Activated CD4-positive, alpha-beta T cell treated with anti-CD3 and anti-CD28 coated beads, Interleukin-2, amount 10 ng/mL, durations not matched to agents 7 days and 5 days (primary cell): Measurements from ENCODE around the gene EXOC4. TPM values are rescaled to one million over a fixed set of nuclear protein-coding genes. Genes with fewer than 3 reads are reported as not detected.
"Not testable (repeated sequence)": the region's sequence is repeated elsewhere in the genome, so short reads cannot be mapped to it uniquely, and the experiment has no call there.

ENCODE experiments used
- CTCF ChIA-PET: fragments of 350-600 bp; sonication (Branson Sonifier 250); formaldehyde crosslinking; loops from one replicate; lab custom pipeline; 2021; ENCODE audit warnings: antibody characterized with exemption; lab: Charles Lee
- POLR2A ChIA-PET: fragments of 350-600 bp; sonication (Branson Sonifier 250); formaldehyde crosslinking; loops from one replicate; lab custom pipeline; 2021; ENCODE audit warnings: antibody characterized with exemption; lab: Charles Lee
- DNase-seq: peaks from one replicate; pipeline ENCODE4 v3.0.0-alpha.2; 2020
- H3K27ac Mint-ChIP-seq: one replicate; pipeline ENCODE4 v1.8.0; 2021; ENCODE audit warnings: mild to moderate bottlenecking, moderate library complexity, mixed read lengths
- H3K27me3 Mint-ChIP-seq: one replicate; pipeline ENCODE4 v1.8.0; 2021; ENCODE audit warnings: mixed read lengths
- H3K36me3 Mint-ChIP-seq: one replicate; pipeline ENCODE4 v1.8.0; 2021; ENCODE audit warnings: low read depth, mixed read lengths
- H3K4me1 Mint-ChIP-seq: one replicate; pipeline ENCODE4 v1.8.0; 2021; ENCODE audit warnings: mixed read lengths
- H3K4me3 Mint-ChIP-seq: one replicate; pipeline ENCODE4 v1.8.0; 2021; ENCODE audit warnings: mild to moderate bottlenecking, moderate library complexity, mixed read lengths
- H3K9me3 Mint-ChIP-seq: one replicate; pipeline ENCODE4 v1.8.0; 2021; ENCODE audit warnings: mixed read lengths
- total RNA-seq, 2 experiments: library from RNA; stranded (reverse); gene quantifications; one replicate each; pipeline ENCODE4 v1.2.3, GENCODE V29; 2021

EXOC4 gene
- total RNA-seq, 2 experiments from 2014 or later = 76.7 to 84.6 TPM

- ChIA-PET CTCF (no interaction called here), POLR2A (no interaction called here)
- DNase-seq = no peak
- no peaks in the 10 kb centered on the region for H3K4me1 Mint-ChIP-seq
- no peak overlapping the region for H3K27ac Mint-ChIP-seq
- no peaks in the 10 kb centered on the region for H3K27me3 Mint-ChIP-seq
- H3K4me3 Mint-ChIP-seq = no peak overlapping the region
- no peaks in the 10 kb centered on the region for H3K36me3 Mint-ChIP-seq
- H3K9me3 Mint-ChIP-seq = peaks cover 3% of the 10 kb centered on the region
Observed at GRCh38 chr7:133885213-133885612, 632.3 kb downstream of the EXOC4 start.

GRCh38 chr7:133886086-133886485 is 633.2 kb downstream of the EXOC4 start:
- Mint-ChIP-seq H3K4me1 (no peaks in the 10 kb centered on the region), H3K4me3 (no peak overlapping the region), H3K27me3 (no peaks in the 10 kb centered on the region), H3K27ac (no peak overlapping the region), H3K36me3 (no peaks in the 10 kb centered on the region), H3K9me3 (peaks cover 3% of the 10 kb centered on the region)
- POLR2A ChIA-PET = no interaction called here
- no peak for DNase-seq
- CTCF ChIA-PET = no interaction called here

- Mint-ChIP-seq H3K36me3 (no peaks in the 10 kb centered on the region), H3K9me3 (peaks cover 3% of the 10 kb centered on the region), H3K4me1 (no peaks in the 10 kb centered on the region), H3K27me3 (no peaks in the 10 kb centered on the region), H3K4me3 (no peak overlapping the region), H3K27ac (no peak overlapping the region)
- CTCF ChIA-PET = no interaction called here
- no peak for DNase-seq
- POLR2A ChIA-PET = no interaction called here
Observed at GRCh38 chr7:133886797-133887196, 633.9 kb downstream of the EXOC4 start.

GRCh38 chr7:133887459-133887858 is 634.6 kb downstream of the EXOC4 start:
- ChIA-PET POLR2A (no interaction called here), CTCF (no interaction called here)
- Mint-ChIP-seq H3K9me3 (peaks cover 3% of the 10 kb centered on the region), H3K4me3 (no peak overlapping the region), H3K27me3 (no peaks in the 10 kb centered on the region), H3K27ac (no peak overlapping the region), H3K4me1 (no peaks in the 10 kb centered on the region), H3K36me3 (no peaks in the 10 kb centered on the region)
- no peak for DNase-seq

GRCh38 chr7:133888061-133888930 is 635.4 kb downstream of the EXOC4 start:
- CTCF ChIA-PET = no interaction called here
- H3K36me3 Mint-ChIP-seq = no peaks in the 10 kb centered on the region
- H3K4me1 Mint-ChIP-seq = no peaks in the 10 kb centered on the region
- H3K27me3 Mint-ChIP-seq = no peaks in the 10 kb centered on the region
- DNase-seq = no peak
- POLR2A ChIA-PET = no interaction called here
- peaks cover 3% of the 10 kb centered on the region for H3K9me3 Mint-ChIP-seq
- no peak overlapping the region for H3K4me3 Mint-ChIP-seq
- no peak overlapping the region for H3K27ac Mint-ChIP-seq

- no peak overlapping the region for H3K4me3 Mint-ChIP-seq
- H3K4me1 Mint-ChIP-seq = no peaks in the 10 kb centered on the region
- peaks cover 3% of the 10 kb centered on the region for H3K9me3 Mint-ChIP-seq
- H3K27ac Mint-ChIP-seq = no peak overlapping the region
- H3K36me3 Mint-ChIP-seq = no peaks in the 10 kb centered on the region
- no peak for DNase-seq
- POLR2A ChIA-PET = no interaction called here
- CTCF ChIA-PET = no interaction called here
- no peaks in the 10 kb centered on the region for H3K27me3 Mint-ChIP-seq
Observed at GRCh38 chr7:133904776-133905175, 651.9 kb downstream of the EXOC4 start.

- H3K27ac Mint-ChIP-seq, H3K4me3 Mint-ChIP-seq, H3K9me3 Mint-ChIP-seq: not testable (repeated sequence)
Observed at GRCh38 chr7:133906553-133906952, 653.7 kb downstream of the EXOC4 start.

GRCh38 chr7:133910761-133911160 is 657.9 kb downstream of the EXOC4 start:
- H3K36me3 Mint-ChIP-seq = no peaks in the 10 kb centered on the region
- H3K27ac Mint-ChIP-seq = no peak overlapping the region
- H3K27me3 Mint-ChIP-seq = no peaks in the 10 kb centered on the region
- ChIA-PET CTCF (no interaction called here), POLR2A (no interaction called here)
- DNase-seq = no peak
- no peaks in the 10 kb centered on the region for H3K9me3 Mint-ChIP-seq
- H3K4me1 Mint-ChIP-seq = no peaks in the 10 kb centered on the region
- H3K4me3 Mint-ChIP-seq = no peak overlapping the region

More at GRCh38 chr7:133906553-133906952, 653.7 kb downstream of the EXOC4 start:
- CTCF ChIA-PET, H3K36me3 Mint-ChIP-seq, H3K4me1 Mint-ChIP-seq, POLR2A ChIA-PET, H3K27me3 Mint-ChIP-seq, DNase-seq: not testable (repeated sequence)

- Mint-ChIP-seq H3K36me3 (no peaks in the 10 kb centered on the region), H3K4me3 (no peak overlapping the region), H3K9me3 (no peaks in the 10 kb centered on the region), H3K27ac (no peak overlapping the region), H3K4me1 (no peaks in the 10 kb centered on the region), H3K27me3 (no peaks in the 10 kb centered on the region)
- ChIA-PET POLR2A (no interaction called here), CTCF (no interaction called here)
- DNase-seq = no peak
Observed at GRCh38 chr7:133911724-133912123, 658.8 kb downstream of the EXOC4 start.

- Mint-ChIP-seq H3K4me1 (no peaks in the 10 kb centered on the region), H3K27me3 (no peaks in the 10 kb centered on the region), H3K4me3 (no peak overlapping the region), H3K9me3 (no peaks in the 10 kb centered on the region), H3K36me3 (peaks cover 6% of the 10 kb centered on the region), H3K27ac (no peak overlapping the region)
- ChIA-PET CTCF (no interaction called here), POLR2A (no interaction called here)
- no peak for DNase-seq
Observed at GRCh38 chr7:133912916-133913697, 660.2 kb downstream of the EXOC4 start.

GRCh38 chr7:133916621-133917020 is 663.7 kb downstream of the EXOC4 start:
- Mint-ChIP-seq H3K4me3 (no peak overlapping the region), H3K36me3 (peaks cover 27% of the 10 kb centered on the region), H3K4me1 (no peaks in the 10 kb centered on the region), H3K27me3 (no peaks in the 10 kb centered on the region), H3K27ac (no peak overlapping the region), H3K9me3 (peaks cover 12% of the 10 kb centered on the region)
- DNase-seq = no peak
- ChIA-PET POLR2A (no interaction called here), CTCF (no interaction called here)

- POLR2A ChIA-PET = no interaction called here
Observed at GRCh38 chr7:133919810-133920209, 666.9 kb downstream of the EXOC4 start.

GRCh38 chr7:133921635-133922182 is 668.8 kb downstream of the EXOC4 start:
- no peak for DNase-seq
- Mint-ChIP-seq H3K27me3 (no peaks in the 10 kb centered on the region), H3K27ac (no peak overlapping the region), H3K36me3 (peaks cover 28% of the 10 kb centered on the region), H3K4me1 (no peaks in the 10 kb centered on the region), H3K9me3 (peaks cover 15% of the 10 kb centered on the region), H3K4me3 (no peak overlapping the region)
- ChIA-PET CTCF (no interaction called here), POLR2A (no interaction called here)

More at GRCh38 chr7:133919810-133920209, 666.9 kb downstream of the EXOC4 start:
- H3K4me1 Mint-ChIP-seq = no peaks in the 10 kb centered on the region
- peaks cover 28% of the 10 kb centered on the region for H3K36me3 Mint-ChIP-seq
- no peak for DNase-seq
- CTCF ChIA-PET = no interaction called here
- no peak overlapping the region for H3K4me3 Mint-ChIP-seq
- H3K9me3 Mint-ChIP-seq = peaks cover 15% of the 10 kb centered on the region
- H3K27me3 Mint-ChIP-seq = no peaks in the 10 kb centered on the region
- no peak overlapping the region for H3K27ac Mint-ChIP-seq
